Islet of Langerhans (tissue), 1 donor: ENCODE results near the gene BPIFA2.

Experiments used
- FAIRE-seq: peaks from one replicate; lab custom pipeline; 2011; peaks lifted over from hg19 to GRCh38; lab: Jason Lieb, UNC

The BPIFA2 gene

GRCh38 chr20:33202451-33202850 is 34.5 kb downstream of the BPIFA2 start:
- no peak for FAIRE-seq

- no peak for FAIRE-seq
Measured at GRCh38 chr20:33203444-33203843, 35.5 kb downstream of the BPIFA2 start.

GRCh38 chr20:33209789-33210188 is 41.8 kb downstream of the BPIFA2 start:
- FAIRE-seq, result no peak

GRCh38 chr20:33210371-33210770 is 42.4 kb downstream of the BPIFA2 start:
- FAIRE-seq, result no peak

- peak; percentile 90 for FAIRE-seq
Measured at GRCh38 chr20:33211817-33212424, 44.0 kb downstream of the BPIFA2 start.

GRCh38 chr20:33217052-33217451 is 49.1 kb downstream of the BPIFA2 start, which contains the start of gene BPIFA3:
Gene BPIFA3, plus strand, starts transcription at chr20:33217352. Its CDS starts 185 bp downstream, at chr20:33217537.
- no peak for FAIRE-seq

GRCh38 chr20:33224399-33224798 is 56.4 kb downstream of the BPIFA2 start:
- no peak for FAIRE-seq

- no peak for FAIRE-seq
Measured at GRCh38 chr20:33229843-33230242, 61.9 kb downstream of the BPIFA2 start.
